ENCODE results near the gene SLC9A9. TPM values are rescaled to one million over a fixed set of nuclear protein-coding genes. Genes with fewer than 3 reads are reported as not detected.

The SLC9A9 gene
- total and polyA plus RNA-seq, 2 of the 8 experiments (the other 6 are each of a cell fraction or from before 2014, with no cell fraction given): 0.48 to 1.1 TPM

DNA sequence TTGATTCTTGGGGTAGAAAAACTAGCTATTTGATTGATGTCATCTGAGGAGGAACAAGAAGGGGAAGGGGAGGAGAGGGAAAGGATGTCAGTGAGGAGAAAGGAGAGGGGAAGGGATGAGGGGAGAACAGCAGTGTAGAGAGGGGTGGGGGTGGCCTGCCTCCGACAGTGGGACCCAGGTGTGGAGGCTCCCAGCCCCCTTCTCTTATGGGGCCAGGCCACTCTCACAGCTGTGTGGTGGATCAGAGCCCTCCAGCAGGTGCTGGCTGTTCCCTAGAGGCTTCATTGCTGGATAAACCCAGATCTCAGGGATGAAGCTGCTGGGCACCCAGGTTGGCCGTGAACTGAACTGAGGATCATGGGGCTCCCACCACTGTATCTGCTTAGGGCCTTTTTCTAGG, 464.2 kb downstream of the SLC9A9 start:
- H3K27ac ChIP-seq (ENCODE audit: low read depth, low read length): no peak overlapping the region

More for the DNA sequence above, 464.2 kb downstream of the SLC9A9 start:
- WGBS, 2 experiments (ENCODE audit: extremely low coverage in 1 of 2, insufficient coverage in 1 of 2, insufficient read length in 1 of 2, insufficient replicate concordance in 2 of 2, low coverage in 1 of 2, low lambda C conversion rate in 2 of 2, missing lambda C conversion rate in 1 of 2): 100% methylated on average over 1 of the region's 2 CpGs; no CpG with 5 or more reads in 1 of the 2 experiments
- Histone ChIP-seq H4K8ac (ENCODE audit: extremely low read depth, insufficient read depth, low read length) (no peak overlapping the region), H2BK12ac (ENCODE audit: low read depth, low read length) (no peak overlapping the region), H3K14ac (ENCODE audit: insufficient read length) (no peak overlapping the region), H2AK5ac (ENCODE audit: low read depth, low read length) (no peak overlapping the region), H3K36me3 (ENCODE audit: control insufficient read depth in 2 of 4, insufficient read depth in 4 of 4, low read length in 3 of 4) (no peaks in the 10 kb centered on the region), H4K20me1 (replicated peaks in 1 of 2; ENCODE audit: control insufficient read depth in 1 of 2, insufficient read depth in 2 of 2, low read length in 2 of 2) (no peaks in the 10 kb centered on the region), H3K4ac (replicated peaks; ENCODE audit: insufficient read length, low read depth, low read length) (no peak overlapping the region), H3K23me2 (ENCODE audit: low read depth, low read length) (no peaks in the 10 kb centered on the region), H3K79me1 (ENCODE audit: low read depth, low read length) (no peaks in the 10 kb centered on the region), H3K4me2 (ENCODE audit: insufficient read depth in 1 of 2, low read depth in 2 of 2, low read length in 2 of 2) (no peak overlapping the region), H2BK15ac (ENCODE audit: low read length) (no peak overlapping the region), H2BK20ac (ENCODE audit: low read length) (no peak overlapping the region), H3K4me3 (ENCODE audit: extremely low read depth in 1 of 4, insufficient read depth in 2 of 4, low read depth in 3 of 4, low read length in 4 of 4) (no peak overlapping the region), H3K27me3 (replicated peaks in 1 of 4; ENCODE audit: control insufficient read depth in 3 of 4, extremely low read depth in 1 of 4, insufficient read depth in 3 of 4, low read length in 3 of 4) (no peaks in the 10 kb centered on the region), H2AFZ (ENCODE audit: low read length) (no peak overlapping the region), H3K56ac (replicated peaks; ENCODE audit: insufficient read length, low read depth, low read length) (no peak overlapping the region), H3K18ac (ENCODE audit: extremely low read depth, low read length) (no peak overlapping the region; the same call in 1 of the 2 replicates), H3K9ac (replicated peaks in 1 of 4; ENCODE audit: extremely low read depth in 1 of 4, low read depth in 3 of 4, low read length in 3 of 4) (no peak overlapping the region), H2BK120ac (replicated peaks; ENCODE audit: low read depth, low read length) (no peak overlapping the region), H3K79me2 (ENCODE audit: control insufficient read depth in 1 of 2, insufficient read depth in 2 of 2, low read length in 2 of 2) (no peaks in the 10 kb centered on the region), H4K91ac (replicated peaks; ENCODE audit: insufficient read length, low read length) (no peak overlapping the region), H3K23ac (ENCODE audit: insufficient read length) (no peak overlapping the region), H4K5ac (ENCODE audit: insufficient read length, low read depth, low read length) (no peak overlapping the region), H3K9me3 (ENCODE audit: insufficient read depth in 2 of 2, low read depth in 1 of 2, low read length in 1 of 2) (0 out of 4 replicates have a peak, but pooled peaks cover 0 to 3% of the 10 kb centered on the region in 2 experiments), H2BK5ac (ENCODE audit: low read depth, low read length) (no peak overlapping the region), H3K4me1 (replicated peaks in 1 of 4; ENCODE audit: control insufficient read depth in 3 of 4, insufficient read depth in 4 of 4, low read length in 3 of 4) (peaks cover 0 to 4% (median 1%) of the 10 kb centered on the region in 4 experiments; a peak in 3 of 7 replicates)
- no peak for TF ChIP-seq POLR2A (IDR thresholded peaks at IDR 0.05; ENCODE audit: control extremely low read depth in 1 of 2, low read depth in 2 of 2, low read length in 2 of 2)
- no peak for DNase-seq (ENCODE audit: low read depth in 1 of 2, low spot score in 2 of 2)
- no peak for FAIRE-seq
- ChIA-PET CTCF (ENCODE audit: partially characterized antibody) (interaction anchor here (0.5 to 1.1 kb wide), 4 partner anchors 165 to 465 kb away, joined by 3 to 5 read pairs (median 3); no protein-coding TSS in a partner anchor), POLR2A (ENCODE audit: partially characterized antibody) (no interaction called here)
